HL-60/S4 (cell line): ENCODE data around the gene GNAZ.
"Not testable (repeated sequence)": the region's sequence is repeated elsewhere in the genome, so short reads cannot be mapped to it uniquely, and the experiment has no call there.

Experiments used
- in situ Hi-C: fragments of 300-500 bp; cut with MboI; formaldehyde crosslinking; loops from 2 replicates; pipeline ENCODE4 v1.14.3; 2022; ENCODE audit warnings: low sequenced_read_pairs

Gene GNAZ

GRCh38 chr22:23042179-23042578 lies 28.1 kb upstream of the GNAZ start:
- in situ Hi-C loops = no loop called here

- in situ Hi-C loops = no loop called here
Observed at GRCh38 chr22:23044570-23044969, 25.7 kb upstream of the GNAZ start.

GRCh38 chr22:23045461-23045860 lies 24.9 kb upstream of the GNAZ start:
- in situ Hi-C loops = no loop called here

GRCh38 chr22:23047265-23047664 lies 23.1 kb upstream of the GNAZ start:
- in situ Hi-C loops = no loop called here

- in situ Hi-C loops = no loop called here
Observed at GRCh38 chr22:23047742-23048141, 22.6 kb upstream of the GNAZ start.

GRCh38 chr22:23050546-23050945 lies 19.8 kb upstream of the GNAZ start:
- in situ Hi-C loops = not testable (repeated sequence)

GRCh38 chr22:23053051-23053707 lies 17.1 kb upstream of the GNAZ start:
- in situ Hi-C loops = no loop called here

GRCh38 chr22:23053912-23054530 lies 16.3 kb upstream of the GNAZ start:
- in situ Hi-C loops = no loop called here

- in situ Hi-C loops = no loop called here
Observed at GRCh38 chr22:23054531-23055257, 15.6 kb upstream of the GNAZ start.

GRCh38 chr22:23055449-23056179 lies 14.7 kb upstream of the GNAZ start:
- in situ Hi-C loops = no loop called here

GRCh38 chr22:23057331-23057730 lies 13.0 kb upstream of the GNAZ start:
- in situ Hi-C loops = no loop called here

GRCh38 chr22:23058063-23058462 lies 12.3 kb upstream of the GNAZ start:
- in situ Hi-C loops = no loop called here

GRCh38 chr22:23058481-23059283 lies 11.6 kb upstream of the GNAZ start:
- in situ Hi-C loops = no loop called here

- in situ Hi-C loops = no loop called here
Observed at GRCh38 chr22:23059284-23059948, 10.9 kb upstream of the GNAZ start.

- in situ Hi-C loops = no loop called here
Observed at GRCh38 chr22:23060612-23061400, 9.5 kb upstream of the GNAZ start.

GRCh38 chr22:23061471-23062280 lies 8.6 kb upstream of the GNAZ start:
- in situ Hi-C loops = no loop called here

GRCh38 chr22:23062616-23063538 lies 7.4 kb upstream of the GNAZ start:
- in situ Hi-C loops = no loop called here
